H9 (cell line): ENCODE measurements around the gene ITGB3. TPM values are rescaled to one million over a fixed set of nuclear protein-coding genes. Genes with fewer than 3 reads are reported as not detected.
A peak's percentile ranks its signal among the peaks of the same experiment; 100 is the strongest.

Experiments
- DNase-seq: peaks from one replicate; pipeline ENCODE4 v3.0.0-alpha.2; 2017
- H2AFZ ChIP-seq: one replicate; pipeline ENCODE4 v1.6.1; 2013; ENCODE audit warnings: mild to moderate bottlenecking, low read length, control low read depth, moderate library complexity
- H2AK5ac ChIP-seq: 2 replicates; pipeline ENCODE4 v1.6.1; 2013; ENCODE audit warnings: low read length, control low read depth, mixed read lengths; ENCODE audit not compliant: insufficient read length
- H2BK120ac ChIP-seq: one replicate; pipeline ENCODE4 v1.6.1; 2013; ENCODE audit warnings: low read depth, mild to moderate bottlenecking, low read length, control low read depth, inconsistent platforms; ENCODE audit not compliant: poor library complexity, severe bottlenecking
- H2BK12ac ChIP-seq: 2 replicates; pipeline ENCODE4 v1.6.1; 2013; ENCODE audit warnings: low read length, control low read depth, mixed read lengths, low read depth; ENCODE audit not compliant: insufficient read length
- H2BK15ac ChIP-seq: 2 replicates; pipeline ENCODE4 v1.6.1; 2013; ENCODE audit warnings: low read depth, low read length, control low read depth
- H2BK20ac ChIP-seq: one replicate; pipeline ENCODE4 v1.6.1; 2013; ENCODE audit warnings: low read depth, mild to moderate bottlenecking, low read length, control low read depth, inconsistent platforms; ENCODE audit not compliant: poor library complexity, severe bottlenecking
- H2BK5ac ChIP-seq: 2 replicates; pipeline ENCODE4 v1.6.1; 2013; ENCODE audit warnings: low read length, control low read depth, mixed read lengths; ENCODE audit not compliant: insufficient read length
- H3K14ac ChIP-seq: 2 replicates; pipeline ENCODE4 v1.6.1; 2013; ENCODE audit warnings: low read length, control low read depth; ENCODE audit not compliant: insufficient read depth
- H3K18ac ChIP-seq: 2 replicates; pipeline ENCODE4 v1.6.1; 2013; ENCODE audit warnings: low read depth, mild to moderate bottlenecking, mixed read lengths, low read length, control low read depth; ENCODE audit not compliant: insufficient read length
- H3K23ac ChIP-seq: 2 replicates; pipeline ENCODE4 v1.6.1; 2013; ENCODE audit warnings: low read length, control low read depth, mixed read lengths, low read depth; ENCODE audit not compliant: insufficient read length
- H3K23me2 ChIP-seq: 2 replicates; pipeline ENCODE4 v1.6.1; 2013; ENCODE audit warnings: low read depth, mild to moderate bottlenecking, mixed read lengths, low read length, control low read depth; ENCODE audit not compliant: insufficient read length, poor library complexity, severe bottlenecking
- H3K27ac ChIP-seq: 2 replicates; pipeline ENCODE4 v1.5.1; 2013; ENCODE audit warnings: low read length, control low read depth, mixed read lengths, low read depth; ENCODE audit not compliant: insufficient read length
- H3K27me3 ChIP-seq: 2 replicates; pipeline ENCODE4 v1.6.1; 2013; ENCODE audit warnings: low read length, control low read depth, inconsistent platforms; ENCODE audit not compliant: insufficient read depth
- H3K4ac ChIP-seq: 2 replicates; pipeline ENCODE4 v1.6.1; 2013; ENCODE audit warnings: low read depth, mild to moderate bottlenecking, control low read depth, inconsistent platforms, low read length, moderate library complexity
- H3K4me1 ChIP-seq: 2 replicates; pipeline ENCODE4 v1.6.1; 2013; ENCODE audit warnings: low read length, control low read depth, inconsistent platforms; ENCODE audit not compliant: insufficient read depth
- H3K4me2 ChIP-seq: 2 replicates; pipeline ENCODE4 v1.6.1; 2013; ENCODE audit warnings: low read length, control low read depth, mixed read lengths; ENCODE audit not compliant: insufficient read length, insufficient read depth
- H3K56ac ChIP-seq: 2 replicates; pipeline ENCODE4 v1.6.1; 2013; ENCODE audit warnings: low read depth, mild to moderate bottlenecking, mixed read lengths, low read length, control low read depth; ENCODE audit not compliant: insufficient read length
- H3K79me1 ChIP-seq: 2 replicates; pipeline ENCODE4 v1.6.1; 2013; ENCODE audit warnings: low read depth, mild to moderate bottlenecking, moderate library complexity, low read length, control low read depth, inconsistent platforms; ENCODE audit not compliant: insufficient read depth, poor library complexity, severe bottlenecking
- H3K79me2 ChIP-seq: 2 replicates; pipeline ENCODE4 v1.6.1; 2013; ENCODE audit warnings: low read length, control low read depth, inconsistent platforms; ENCODE audit not compliant: insufficient read depth
- H3K9ac ChIP-seq: 2 replicates; pipeline ENCODE4 v1.6.1; 2013; ENCODE audit warnings: low read length, control low read depth, mixed read lengths; ENCODE audit not compliant: insufficient read length; ENCODE audit errors: extremely low read depth
- H3K9me3 ChIP-seq: one replicate; pipeline ENCODE4 v1.6.1; 2013; ENCODE audit warnings: low read depth, low read length, inconsistent platforms; ENCODE audit not compliant: control insufficient read depth
- H3T11ph ChIP-seq: one replicate; pipeline ENCODE4 v1.6.1; 2013; ENCODE audit warnings: mild to moderate bottlenecking, low read length, control low read depth, inconsistent platforms
- H4K20me1 ChIP-seq: one replicate; pipeline ENCODE4 v1.6.1; 2013; ENCODE audit not compliant: control insufficient read depth, insufficient read length, insufficient read depth
- H4K5ac ChIP-seq: 2 replicates; pipeline ENCODE4 v1.6.1; 2013; ENCODE audit warnings: low read depth, mild to moderate bottlenecking, mixed read lengths, low read length, control low read depth; ENCODE audit not compliant: insufficient read length
- H4K8ac ChIP-seq: replicated peaks from 2 replicates; pipeline ENCODE4 v1.6.1; 2013; ENCODE audit warnings: low read length, control low read depth, mixed read lengths, low read depth; ENCODE audit not compliant: insufficient read length
- H4K91ac ChIP-seq: 2 replicates; pipeline ENCODE4 v1.6.1; 2013; ENCODE audit warnings: low read depth, mild to moderate bottlenecking, moderate library complexity, mixed read lengths, low read length, control low read depth; ENCODE audit not compliant: insufficient read length
- H3K27ac Mint-ChIP-seq, 3 experiments: 2 replicates in 2 of 3; 3 replicates in 1 of 3; pipeline ENCODE4 v1.8.0; 2020 to 2021; ENCODE audit warnings: mixed read lengths in 3 of 3, mild to moderate bottlenecking in 1 of 3, moderate library complexity in 1 of 3
- H3K27me3 Mint-ChIP-seq: 2 replicates; pipeline ENCODE4 v1.8.0; 2021; ENCODE audit warnings: low read depth, mild to moderate bottlenecking, moderate library complexity, mixed read lengths
- H3K36me3 Mint-ChIP-seq, 3 experiments: 2 replicates in 2 of 3; 3 replicates in 1 of 3; pipeline ENCODE4 v1.8.0; 2020 to 2021; ENCODE audit warnings: low read depth in 3 of 3, mixed read lengths in 3 of 3; ENCODE audit not compliant: insufficient read depth in 1 of 3
- H3K4me1 Mint-ChIP-seq, 2 experiments: 2 replicates each; pipeline ENCODE4 v1.8.0; 2020; ENCODE audit warnings: mixed read lengths in 2 of 2
- H3K4me3 Mint-ChIP-seq, 2 experiments: 2 replicates in 1 of 2; 3 replicates in 1 of 2; pipeline ENCODE4 v1.8.0; 2020 to 2021; ENCODE audit warnings: mild to moderate bottlenecking in 2 of 2, mixed read lengths in 2 of 2, moderate library complexity in 1 of 2
- H3K9me3 Mint-ChIP-seq, 2 experiments: 2 replicates in 1 of 2; 3 replicates in 1 of 2; pipeline ENCODE4 v1.8.0; 2020; ENCODE audit warnings: mild to moderate bottlenecking in 2 of 2, mixed read lengths in 2 of 2, moderate library complexity in 1 of 2
- CTCF ChIP-seq: fragments of 200-600 bp; sonication (generic); conservative IDR thresholded peaks from 3 replicates; pipeline ENCODE4 v1.8.0; 2021; ENCODE audit warnings: antibody characterized with exemption, mild to moderate bottlenecking
- WGBS: extraction: QIAGEN DNeasy Blood & Tissue Kit; methylation state at CpG from one replicate; pipeline ENCODE4 v1.1.7; 2013; ENCODE audit warnings: missing lambda C conversion rate, low lambda C conversion rate, mixed read lengths; ENCODE audit not compliant: insufficient read length; ENCODE audit errors: extremely low coverage; 5-methylcytosine and 5-hydroxymethylcytosine counted together
- total RNA-seq: library from RNA; stranded (reverse); gene quantifications from 2 replicates; pipeline ENCODE4 v1.2.1, GENCODE V29; 2021

ITGB3 gene
- total RNA-seq, 1 experiment from 2014 or later, result not detected

- H3K9me3 Mint-ChIP-seq, result peaks cover 0 to under 1% of the 10 kb centered on the region in 2 experiments; a peak in 1 of 5 replicates
- H3K9ac ChIP-seq, result no peak overlapping the region
These were observed 23.8 kb upstream of the ITGB3 start for GRCh38 chr17:47229535-47230443.

More at GRCh38 chr17:47229535-47230443, 23.8 kb upstream of the ITGB3 start:
- Histone ChIP-seq H2BK12ac (no peak overlapping the region), H4K8ac (no peak overlapping the region), H2BK15ac (no peak overlapping the region), H3K79me2 (no peaks in the 10 kb centered on the region), H2BK5ac (no peak overlapping the region), H3K23me2 (no peaks in the 10 kb centered on the region), H3K27me3 (no peaks in the 10 kb centered on the region), H2AK5ac (no peak overlapping the region), H3K56ac (no peak overlapping the region), H2AFZ (peak overlapping the region; percentile 70), H3K4ac (no peak overlapping the region), H4K91ac (no peak overlapping the region), H3K18ac (no peak overlapping the region), H3K14ac (no peak overlapping the region), H2BK120ac (no peak overlapping the region), H3T11ph (no peak overlapping the region), H3K27ac (no peak overlapping the region), H4K20me1 (no peaks in the 10 kb centered on the region), H3K79me1 (no peaks in the 10 kb centered on the region), H3K4me1 (no peaks in the 10 kb centered on the region; the same call in 1 of the 2 replicates), H3K9me3 (no peaks in the 10 kb centered on the region), H3K23ac (no peak overlapping the region), H2BK20ac (no peak overlapping the region), H4K5ac (no peak overlapping the region), H3K4me2 (peak overlapping the region; percentile 21)
- peaks cover 31% of the 10 kb centered on the region for H3K27me3 Mint-ChIP-seq
- H3K4me3 Mint-ChIP-seq, result no peak overlapping the region
- H3K27ac Mint-ChIP-seq, result no peak overlapping the region
- WGBS, result no CpG with 5 or more reads among the region's 22 CpGs
- peak; percentile 94 for DNase-seq
- H3K4me1 Mint-ChIP-seq, result peaks cover 16 to 17% of the 10 kb centered on the region in 2 experiments
- no peaks in the 10 kb centered on the region for H3K36me3 Mint-ChIP-seq
- TF ChIP-seq CTCF, result peak; percentile 97
